ENCODE data around the gene FGF21.
"Not testable (repeated sequence)": the region's sequence is repeated elsewhere in the genome, so short reads cannot be mapped to it uniquely, and the experiment has no call there.

Gene FGF21, protein sequence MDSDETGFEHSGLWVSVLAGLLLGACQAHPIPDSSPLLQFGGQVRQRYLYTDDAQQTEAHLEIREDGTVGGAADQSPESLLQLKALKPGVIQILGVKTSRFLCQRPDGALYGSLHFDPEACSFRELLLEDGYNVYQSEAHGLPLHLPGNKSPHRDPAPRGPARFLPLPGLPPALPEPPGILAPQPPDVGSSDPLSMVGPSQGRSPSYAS

DNA sequence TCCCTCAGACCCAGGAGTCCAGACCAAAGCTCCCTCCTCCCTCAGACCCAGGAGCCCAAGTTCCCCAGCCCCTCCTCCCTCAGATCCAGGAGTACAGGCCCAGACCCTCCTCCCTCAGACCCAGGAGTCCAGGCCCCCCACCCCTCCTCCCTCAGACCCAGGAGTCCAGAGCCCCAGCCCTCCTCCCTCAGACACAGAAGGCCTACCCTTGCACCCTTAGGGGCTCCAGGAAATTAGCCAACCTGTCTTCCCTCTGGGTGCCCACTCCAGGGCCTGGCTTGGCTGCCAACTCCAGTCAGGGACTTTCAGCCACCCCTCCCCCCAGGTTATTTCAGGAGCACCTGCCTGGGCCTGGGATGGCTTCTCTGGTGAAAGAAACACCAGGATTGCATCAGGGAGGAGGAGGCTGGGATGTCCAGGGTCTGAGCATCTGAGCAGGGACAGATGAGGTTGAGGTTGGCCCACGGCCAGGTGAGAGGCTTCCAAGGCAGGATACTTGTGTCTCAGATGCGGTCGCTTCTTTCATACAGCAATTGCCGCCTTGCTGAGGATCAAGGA is at the start of gene FGF21:
TSS of gene FGF21 (plus strand) at position 441 of the 558 bp plus-strand sequence. CDS start 713 bp downstream, outside the sequence.
- no peak for DNase-seq (ENCODE audit: low spot score)

DNA sequence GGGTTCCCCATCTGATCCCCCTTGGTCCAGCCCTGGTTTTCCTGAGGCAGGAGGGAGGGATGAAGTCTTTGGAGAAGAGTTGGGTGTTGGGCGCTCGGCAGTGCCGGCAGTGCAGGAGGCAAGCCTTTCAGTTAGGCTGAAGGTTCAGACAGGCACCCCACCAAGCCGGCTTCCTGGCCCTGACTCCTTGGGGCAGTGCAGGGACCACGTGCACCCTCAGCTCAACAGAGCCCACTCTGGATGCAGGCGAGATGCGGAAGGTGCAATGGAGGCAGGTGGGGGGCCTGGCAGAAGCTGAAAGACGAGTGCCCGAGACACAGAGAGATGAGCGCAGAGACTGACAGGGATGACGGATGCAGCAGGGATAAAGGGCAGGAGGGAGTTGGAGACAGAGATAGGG is 46.9 kb upstream of the FGF21 start:
- DNase-seq (ENCODE audit: low spot score) = no peak

DNA sequence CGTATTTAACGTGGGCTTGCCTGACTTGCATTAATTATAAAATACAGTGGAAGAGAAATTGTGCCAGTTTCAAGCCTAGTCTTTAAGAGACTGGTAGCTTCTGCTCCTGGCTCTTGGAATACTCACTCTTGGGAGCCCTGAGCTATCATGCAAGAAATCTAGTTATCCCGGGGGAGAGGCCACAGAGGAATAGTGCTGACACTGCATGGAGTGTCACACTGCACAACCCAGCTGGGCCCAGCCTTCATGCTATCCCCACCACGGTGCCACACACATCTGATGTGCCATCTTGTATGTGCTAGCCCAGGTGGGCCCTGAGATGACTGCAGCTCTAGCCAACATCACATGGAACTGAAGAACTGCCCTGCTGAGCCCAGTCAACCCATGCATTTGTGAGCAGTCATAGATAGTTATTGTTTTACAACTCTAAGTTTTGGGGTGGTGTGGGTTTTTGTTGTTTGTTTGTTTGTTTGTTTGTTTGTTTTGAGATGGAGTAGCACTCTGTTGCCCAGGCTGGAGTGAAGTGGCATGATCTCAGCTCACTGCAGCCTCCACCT is 44.1 kb upstream of the FGF21 start:
- no peak for DNase-seq (ENCODE audit: low spot score)

DNA sequence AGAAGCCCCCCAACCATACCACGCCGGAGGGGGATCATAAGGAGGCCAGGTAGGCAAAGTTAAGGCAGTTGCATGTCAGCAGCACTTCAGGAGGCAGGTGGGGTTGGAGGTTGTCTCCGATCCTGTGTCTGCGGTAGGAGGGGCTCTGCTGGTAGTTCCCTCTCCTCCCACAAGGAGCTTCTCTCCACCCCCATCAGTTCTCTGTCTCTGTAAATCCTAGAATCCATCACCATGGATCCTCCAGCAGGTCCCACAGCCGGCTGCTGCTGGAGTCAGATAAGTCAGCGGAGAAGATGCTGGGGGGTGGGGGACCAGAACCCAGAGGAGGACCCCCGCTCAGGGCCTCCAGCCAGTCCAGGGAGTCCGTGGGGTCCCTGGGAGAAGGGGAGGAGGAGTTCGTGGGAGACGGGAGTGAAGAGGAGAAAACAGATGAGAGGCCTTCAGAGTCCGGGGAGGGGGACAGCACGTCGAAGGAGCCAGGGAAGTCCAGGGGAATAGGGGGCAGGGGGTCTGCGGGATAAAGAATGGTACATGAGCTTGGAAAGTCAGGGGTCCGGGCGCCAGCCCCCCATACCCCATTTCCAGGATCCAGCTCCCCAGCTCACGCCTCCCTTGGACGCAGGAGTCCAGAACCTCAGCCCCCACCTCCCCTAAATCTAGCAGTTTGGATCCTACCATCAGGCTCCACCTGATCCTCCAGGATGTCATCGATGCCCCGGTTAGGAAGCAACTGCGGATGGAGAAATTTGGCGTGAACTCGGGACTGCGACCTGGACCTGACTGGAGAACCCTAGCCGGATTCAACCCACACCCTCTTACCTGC is 42.1 kb upstream of the FGF21 start:
- no peak for DNase-seq (ENCODE audit: low spot score)

DNA sequence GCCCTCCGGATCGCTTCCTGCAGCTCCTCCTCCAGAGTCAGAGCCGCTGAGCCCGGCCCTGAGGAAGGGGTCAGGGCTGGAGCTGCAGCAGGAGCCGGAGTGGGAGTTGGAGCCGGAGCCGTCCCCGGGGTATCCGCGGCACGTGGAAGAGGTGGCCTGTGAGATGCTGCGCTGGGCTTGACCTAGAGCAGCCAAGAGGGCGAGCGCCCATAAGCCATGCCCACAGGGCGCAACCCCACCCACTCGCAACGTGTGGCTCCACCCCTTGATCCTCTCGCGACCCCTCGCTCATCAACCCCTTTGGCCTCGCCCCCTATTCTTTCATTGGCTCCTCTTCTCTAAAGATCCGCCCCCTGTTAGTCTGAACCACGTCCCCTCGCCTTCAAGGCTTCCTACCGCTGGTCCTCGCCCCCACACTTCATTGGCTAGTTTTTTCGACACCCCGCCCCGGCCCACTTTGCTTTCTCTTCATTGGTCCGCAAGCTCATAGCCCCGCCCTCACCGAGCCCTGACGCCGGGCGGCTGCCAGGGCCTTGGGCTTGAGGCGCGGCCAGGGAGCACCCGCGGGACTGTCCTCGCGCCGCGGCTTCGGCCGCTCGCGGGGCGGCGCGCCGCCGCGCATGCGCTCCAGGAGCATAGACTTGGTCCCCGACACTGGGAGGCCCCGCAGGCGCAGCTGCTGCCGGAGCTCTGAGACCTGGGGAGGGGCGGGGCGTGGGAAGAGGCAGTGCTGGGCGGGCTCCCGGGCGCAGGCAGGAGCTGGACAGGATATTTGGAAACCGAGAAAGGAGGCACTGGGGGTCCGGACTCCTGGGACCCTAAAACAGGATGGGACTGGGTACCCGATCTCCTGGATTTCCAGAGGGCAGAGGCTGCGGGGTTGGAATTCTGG is 41.2 kb upstream of the FGF21 start:
- peak; percentile 99 for DNase-seq (ENCODE audit: low spot score)

DNA sequence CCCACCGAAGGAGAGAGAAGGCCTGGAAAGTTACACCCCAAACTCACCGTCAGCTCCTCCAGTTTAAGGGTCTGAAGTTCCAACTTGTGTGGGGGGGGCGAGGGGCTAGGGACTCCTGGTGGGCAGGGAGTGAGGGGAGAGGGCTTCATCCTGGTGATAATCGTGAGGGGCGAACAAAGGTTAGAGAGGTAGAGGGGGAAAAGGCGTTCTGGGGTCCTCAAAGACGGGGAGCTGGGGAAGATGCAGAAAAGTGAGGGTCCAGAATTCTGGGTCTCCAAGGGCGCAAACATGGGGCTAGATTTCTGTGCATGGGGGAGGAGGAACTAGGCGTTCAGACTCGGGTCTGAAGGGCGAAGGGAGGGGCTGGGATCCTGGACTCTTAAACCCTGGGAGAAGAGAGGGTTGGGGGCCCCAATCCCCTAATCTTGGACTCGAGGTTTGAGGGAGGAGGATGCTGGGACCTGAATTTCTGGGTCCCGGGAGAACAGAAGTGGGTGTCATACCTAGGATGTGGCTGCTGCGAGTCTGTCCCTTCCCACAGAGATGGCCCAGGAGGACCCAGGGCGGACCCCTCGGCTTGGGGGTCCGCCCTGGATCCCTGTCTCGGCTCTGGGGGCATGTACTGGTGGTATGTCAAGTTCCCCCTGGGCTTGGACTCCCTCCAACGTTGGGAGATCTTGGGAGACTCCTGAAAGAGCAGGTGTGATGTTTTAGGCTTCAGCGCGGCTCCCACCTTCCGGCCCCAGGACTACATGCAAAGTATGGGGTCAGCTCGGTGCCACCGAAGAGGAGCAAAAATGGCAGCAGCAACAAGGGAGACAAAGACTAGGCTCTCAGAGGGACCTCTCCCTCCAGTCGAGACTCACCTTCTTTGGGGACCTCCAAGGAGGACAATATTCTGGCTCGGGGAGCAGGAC is 40.3 kb upstream of the FGF21 start:
- DNase-seq (ENCODE audit: low spot score) = no peak

DNA sequence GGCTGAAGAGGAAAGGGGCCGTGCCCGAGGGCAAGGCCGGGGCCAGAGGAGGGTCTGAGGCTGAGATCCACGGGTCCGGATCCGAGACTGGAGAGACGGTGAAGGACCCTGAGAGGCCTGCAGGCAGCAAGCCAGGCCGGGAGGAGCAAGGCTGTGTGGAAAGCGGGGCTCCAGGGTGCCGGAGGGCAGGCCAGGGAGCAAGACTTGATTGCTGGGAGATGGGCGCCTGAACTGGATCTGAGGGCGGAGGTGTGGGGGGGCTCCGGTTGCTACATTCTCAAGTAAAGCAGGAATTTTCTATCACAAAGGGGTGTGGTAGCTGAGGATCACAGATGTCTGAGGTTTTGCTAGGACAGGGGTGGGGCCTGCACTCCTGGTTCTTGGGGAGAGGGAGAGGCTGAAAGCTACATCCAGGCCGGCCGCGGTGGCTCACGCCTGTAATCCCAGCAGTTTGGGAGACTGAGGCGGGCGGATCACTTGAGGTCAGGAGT is 39.6 kb upstream of the FGF21 start:
- DNase-seq (ENCODE audit: low spot score) = no peak

DNA sequence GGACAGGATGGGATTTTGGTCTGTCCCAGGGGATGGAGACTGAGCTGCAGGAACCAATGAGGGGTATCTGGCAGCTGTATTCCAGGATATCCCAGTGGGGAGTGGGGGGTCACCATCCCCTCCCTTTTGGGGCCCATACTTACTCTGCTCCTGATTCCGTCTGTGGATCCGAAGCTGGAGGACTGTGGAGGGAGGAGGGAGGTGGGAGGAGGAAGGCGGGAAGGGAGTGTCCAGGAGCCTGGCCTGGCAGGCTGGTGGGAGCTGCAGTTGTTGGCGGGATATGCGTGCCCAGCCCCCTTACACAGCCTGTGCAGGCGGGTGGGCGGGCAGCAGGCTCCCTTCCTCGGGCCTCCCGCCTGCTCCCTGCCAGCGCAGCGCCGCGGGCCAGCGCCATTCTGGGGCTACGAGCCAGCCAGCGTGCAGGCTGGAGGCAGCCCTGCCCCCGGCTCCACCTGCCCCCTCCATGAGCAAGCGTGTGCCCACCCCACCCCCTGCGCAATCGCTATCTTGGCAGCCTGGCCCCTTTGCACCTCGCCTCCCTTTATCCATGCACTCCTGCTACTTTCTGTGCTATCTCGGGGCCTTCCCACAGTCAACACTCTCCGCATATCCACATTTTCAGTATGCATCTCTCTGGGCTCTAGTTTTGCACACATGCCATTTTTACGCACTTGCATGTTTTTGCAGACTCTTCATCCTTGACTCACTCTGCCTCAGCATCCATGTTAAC is 38.6 kb upstream of the FGF21 start:
- DNase-seq (ENCODE audit: low spot score) = no peak

DNA sequence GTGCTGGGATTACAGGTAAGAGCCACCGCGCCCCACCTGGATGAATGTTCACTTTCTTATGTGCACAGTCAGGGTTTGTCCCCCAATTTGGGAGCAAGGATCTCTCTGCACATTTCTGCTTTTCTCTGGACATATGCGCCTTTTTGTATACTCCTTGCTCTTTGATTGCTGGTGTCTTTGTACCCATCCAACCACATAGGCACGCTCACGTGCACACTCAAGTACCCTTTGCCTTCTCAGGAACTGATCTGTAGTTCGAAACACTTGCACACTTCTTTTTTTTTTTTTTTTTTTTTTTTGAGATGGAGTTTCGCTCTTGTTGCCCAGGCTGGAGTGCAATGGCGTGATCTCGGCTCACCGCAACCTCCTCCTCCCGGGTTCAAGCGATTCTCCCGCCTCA is 37.2 kb upstream of the FGF21 start:
- not testable (repeated sequence) for DNase-seq (ENCODE audit: low spot score)

DNA sequence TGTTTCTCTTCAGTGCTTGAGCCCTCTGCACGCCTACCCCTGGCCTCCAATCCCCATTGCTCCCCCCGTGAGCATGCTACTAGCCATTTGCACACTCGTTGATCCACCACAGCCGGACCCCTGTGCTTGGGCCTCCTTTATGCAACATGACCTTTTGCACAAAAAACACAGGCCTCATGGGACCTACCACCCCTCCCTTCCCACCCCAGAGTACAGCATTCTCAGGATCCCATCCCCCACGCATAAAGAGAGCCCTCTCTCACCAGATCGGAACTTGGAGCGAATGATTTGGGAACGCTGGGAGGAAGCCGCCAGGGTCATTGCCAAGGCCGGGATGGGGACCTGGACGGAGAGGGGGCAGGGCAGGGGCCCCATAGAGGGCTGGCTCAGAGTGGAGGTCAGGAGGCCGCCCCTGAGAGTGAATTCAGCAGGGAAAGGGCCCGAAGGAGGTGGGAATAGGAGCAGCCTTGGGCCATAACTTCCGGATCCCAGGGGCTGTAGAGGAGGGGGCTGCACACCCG is 36.6 kb upstream of the FGF21 start:
- no peak for DNase-seq (ENCODE audit: low spot score)

DNA sequence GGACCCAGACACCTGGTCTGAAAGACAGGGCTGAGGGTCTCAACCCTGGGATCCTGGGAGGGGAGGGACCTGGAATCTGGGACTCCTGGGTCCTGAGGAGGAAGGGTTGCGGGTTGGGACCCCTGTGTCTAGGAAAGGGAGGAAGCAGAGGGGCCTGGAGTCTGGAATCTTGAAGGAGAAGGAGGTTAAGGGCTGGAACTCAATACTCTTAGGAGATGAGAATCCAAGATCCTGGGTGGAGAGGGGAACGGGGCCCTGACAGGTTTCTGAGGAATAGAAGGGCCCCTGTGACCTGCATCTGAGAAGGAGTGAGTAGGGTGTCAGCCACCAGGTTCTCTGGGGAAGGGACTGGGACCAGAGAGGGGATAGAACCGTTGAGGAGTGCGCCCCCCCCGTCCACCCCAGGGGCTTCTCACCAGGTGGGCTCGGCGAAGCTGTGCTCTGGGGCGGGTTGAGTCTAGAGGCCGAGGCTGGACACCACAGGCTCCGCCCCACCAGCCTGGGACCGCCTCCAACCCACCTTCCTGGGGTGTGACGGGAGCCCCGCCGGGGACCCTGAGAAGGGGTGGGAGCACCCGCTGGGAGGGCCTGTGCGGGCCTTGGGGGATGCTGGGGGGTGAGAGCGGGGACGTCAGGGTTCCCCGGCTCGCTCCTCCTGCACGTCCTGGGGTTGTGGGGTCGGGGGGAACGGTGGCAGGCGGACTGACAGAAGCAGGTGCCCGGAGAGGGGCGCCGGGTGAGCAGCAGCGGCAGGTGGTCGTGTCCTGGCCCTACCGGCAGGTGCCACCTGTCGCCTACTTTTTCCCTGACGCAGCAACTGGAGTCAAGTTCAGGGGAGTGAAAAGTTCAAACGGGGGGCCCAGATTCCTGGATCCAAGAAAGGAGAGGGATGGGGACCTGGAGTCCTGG is 35.8 kb upstream of the FGF21 start, which contains the start of gene MAMSTR:
TSS of gene MAMSTR (minus strand) at position 463 of the 909 bp plus-strand sequence. CDS start 694 bp downstream, outside the sequence.
- DNase-seq (ENCODE audit: low spot score) = no peak

DNA sequence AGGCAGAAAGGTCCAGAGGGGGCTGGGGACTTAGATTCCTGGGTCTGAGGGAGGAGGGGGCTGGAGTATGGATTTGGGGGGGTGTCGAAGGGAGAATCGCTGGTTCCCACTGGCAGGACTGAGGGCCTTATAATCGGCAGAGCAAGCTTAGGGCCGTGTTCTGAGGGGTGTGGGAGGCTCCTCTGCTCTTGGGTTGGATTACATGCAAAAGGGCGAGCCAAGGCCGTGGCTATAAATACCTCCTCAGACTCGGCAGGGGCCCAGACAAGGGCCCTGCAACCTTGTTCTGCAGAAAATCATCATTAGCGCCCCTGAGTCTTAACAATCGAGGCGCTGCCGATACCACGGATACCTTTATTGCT is 35.1 kb upstream of the FGF21 start:
- DNase-seq (ENCODE audit: low spot score) = no peak

DNA sequence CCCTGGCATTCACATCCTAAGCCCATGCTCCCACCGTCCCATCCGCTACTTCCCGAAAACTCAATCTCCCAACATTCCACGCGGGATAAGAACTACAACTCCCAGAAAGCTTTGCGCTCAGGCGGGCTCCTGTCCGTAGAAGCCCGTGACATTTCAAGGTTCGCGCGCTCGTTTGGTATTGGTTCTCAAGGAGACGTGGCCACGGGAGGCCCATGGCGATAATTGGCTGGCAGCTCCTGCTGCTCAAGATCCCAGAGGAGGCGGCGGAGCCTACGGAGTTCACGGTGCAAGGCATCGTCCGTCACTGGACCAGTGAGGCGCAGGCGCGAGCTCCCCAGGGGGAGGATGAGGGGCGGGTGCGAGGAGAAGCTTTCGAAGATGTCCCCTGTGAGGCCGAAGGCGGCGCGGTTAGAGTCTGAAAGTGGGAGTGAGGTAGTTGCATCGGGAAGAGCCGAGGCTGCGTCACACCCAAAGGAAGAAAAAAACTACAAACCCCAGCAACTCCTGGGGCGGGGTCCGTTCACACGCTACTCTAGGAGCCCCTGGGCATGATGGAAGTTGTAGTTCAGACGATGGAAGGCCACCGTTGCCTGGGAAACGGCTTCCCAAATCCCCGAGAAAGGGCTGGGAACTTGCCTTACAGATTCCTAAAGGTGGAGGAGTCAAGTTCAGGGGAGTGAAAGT is 34.6 kb upstream of the FGF21 start:
- DNase-seq (ENCODE audit: low spot score) = peak; percentile 94

DNA sequence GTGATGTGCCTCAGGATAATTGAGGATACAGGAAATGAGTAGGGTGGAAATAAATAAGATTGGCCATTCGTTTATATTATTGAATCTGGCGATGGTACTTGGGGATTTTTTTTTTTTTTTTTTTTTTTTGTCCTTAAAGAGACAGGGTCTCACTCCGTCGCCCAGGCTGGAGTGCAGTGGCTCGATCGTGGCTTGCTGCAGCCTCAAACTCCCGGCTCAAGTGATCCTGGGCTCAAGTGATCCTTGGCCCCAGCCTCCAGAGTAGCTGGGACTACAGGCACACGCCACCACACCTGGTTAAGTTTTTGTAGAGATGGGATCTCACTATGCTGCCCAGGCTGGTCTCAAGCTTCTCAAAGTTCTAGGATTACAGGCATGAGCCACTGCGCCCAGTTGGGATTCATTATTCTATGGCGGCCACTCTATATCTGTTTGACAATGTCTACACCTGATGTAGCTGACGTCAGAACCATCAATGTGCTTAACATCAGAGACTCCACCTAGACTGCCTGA is 33.1 kb upstream of the FGF21 start:
- no peak for DNase-seq (ENCODE audit: low spot score)

DNA sequence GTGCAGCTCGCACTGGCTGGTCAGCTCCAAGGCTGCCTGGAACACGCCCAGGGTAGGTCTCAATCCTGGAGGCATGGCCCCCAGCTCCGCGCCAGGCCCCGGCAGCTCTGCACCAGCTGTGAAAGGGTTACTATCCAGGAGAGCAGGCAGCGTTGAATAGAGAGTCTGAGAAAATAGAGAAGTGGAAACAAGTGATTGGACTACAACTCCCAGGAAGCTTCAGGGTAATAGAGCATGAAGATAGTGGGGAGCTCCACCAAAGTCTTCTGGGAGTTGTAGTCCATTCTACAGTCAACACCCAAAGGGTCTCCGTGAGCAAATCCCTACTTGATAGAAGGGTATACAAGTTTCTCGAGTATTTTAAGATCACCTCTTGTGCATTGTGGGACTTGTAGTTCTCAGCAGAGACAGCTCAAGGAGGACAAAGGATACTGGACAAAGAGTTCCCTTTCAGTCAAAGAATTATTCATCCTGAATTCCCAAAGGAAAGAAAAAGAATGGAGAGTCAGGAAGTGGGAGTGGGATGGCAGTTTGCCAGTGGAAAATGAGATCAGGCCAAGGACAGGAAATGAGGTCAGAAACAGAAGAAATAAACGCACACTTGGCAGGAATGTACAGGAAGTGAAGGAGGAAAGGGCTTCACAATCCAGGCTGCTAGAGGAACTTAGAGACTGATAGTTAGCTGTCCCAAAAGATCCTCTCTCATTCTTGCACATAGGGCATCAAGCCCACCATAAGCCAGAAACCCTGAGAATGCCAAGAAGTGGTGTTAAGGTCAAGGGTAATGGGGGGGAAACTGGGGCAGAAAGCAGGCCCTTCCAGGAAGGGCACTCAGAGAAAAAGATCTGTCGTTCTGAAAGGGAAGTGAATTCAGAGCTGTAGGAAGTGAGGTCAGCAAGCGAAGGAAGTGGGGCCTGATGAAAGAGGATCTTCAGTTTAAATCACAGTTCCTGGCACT is 30.2 kb upstream of the FGF21 start:
- peak; percentile 63 for DNase-seq (ENCODE audit: low spot score)

DNA sequence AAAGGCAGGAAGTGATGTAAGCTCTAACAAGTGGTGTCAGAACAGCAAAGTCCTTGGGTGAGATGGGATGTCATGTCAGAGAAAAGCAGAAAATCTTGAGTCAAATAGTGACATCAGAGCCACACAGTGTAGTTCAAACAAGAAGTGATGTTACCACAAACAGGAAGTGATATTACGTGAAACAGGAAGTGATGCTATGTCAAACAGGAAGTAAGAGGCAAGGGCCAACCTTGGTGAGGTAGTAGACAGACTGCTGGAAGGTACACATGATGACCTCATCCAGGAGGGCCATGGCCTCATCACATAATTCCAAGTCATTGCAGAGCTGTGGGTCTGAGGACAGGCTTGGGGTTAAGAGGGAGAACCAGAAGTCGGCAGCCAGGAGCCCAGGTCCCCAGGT is 28.8 kb upstream of the FGF21 start:
- peak; percentile 47 for DNase-seq (ENCODE audit: low spot score)
